Kidney (tissue), 14 donors: ENCODE results near the gene HNRNPC. TPM values are rescaled to one million over a fixed set of nuclear protein-coding genes. Genes with fewer than 3 reads are reported as not detected.
"Not testable (repeated sequence)": the region's sequence is repeated elsewhere in the genome, so short reads cannot be mapped to it uniquely, and the experiment has no call there.

Source experiments
- DNase-seq, 5 donors: peaks; one replicate each; pipeline ENCODE4 v3.0.0-alpha.2; 2013 to 2020
- FAIRE-seq: peaks from 2 replicates; lab custom pipeline; 2012; peaks lifted over from hg19 to GRCh38; lab: Jason Lieb, UNC
- H3K27ac ChIP-seq, 2 donors: one replicate each; pipeline ENCODE4 v1.7.0; 2013; ENCODE audit warnings: low read depth in 2 of 2, low read length in 2 of 2, inconsistent platforms in 1 of 2
- H3K27me3 ChIP-seq: one replicate; pipeline ENCODE4 v1.7.1; 2013; ENCODE audit warnings: low read length, inconsistent platforms; ENCODE audit not compliant: control insufficient read depth, insufficient read depth
- H3K36me3 ChIP-seq, 3 donors: one replicate each; pipeline versions ENCODE4 v1.7.0 to v1.7.1; 2013; ENCODE audit warnings: low read length in 3 of 3, control low read depth in 1 of 3, inconsistent platforms in 1 of 3; ENCODE audit not compliant: insufficient read depth in 3 of 3, control insufficient read depth in 2 of 3
- H3K4me1 ChIP-seq, 3 donors: one replicate each; pipeline versions ENCODE4 v1.7.0 to v1.7.1; 2013; ENCODE audit warnings: low read length in 3 of 3, inconsistent platforms in 1 of 3, low read depth in 1 of 3; ENCODE audit not compliant: control insufficient read depth in 2 of 3, insufficient read depth in 2 of 3
- H3K4me3 ChIP-seq, 3 donors: one replicate each; pipeline versions ENCODE4 v1.7.0 to v1.8.1; 2013; ENCODE audit warnings: low read length in 3 of 3, control low read depth in 1 of 3, inconsistent platforms in 1 of 3
- H3K9ac ChIP-seq, 3 donors: one replicate each; pipeline versions ENCODE4 v1.7.0 to v1.7.1; 2013; ENCODE audit warnings: low read length in 3 of 3, control low read depth in 1 of 3, inconsistent platforms in 1 of 3
- H3K9me3 ChIP-seq, 3 donors: one replicate each; pipeline versions ENCODE4 v1.7.0 to v1.7.1; 2013; ENCODE audit warnings: low read length in 3 of 3, control low read depth in 1 of 3, inconsistent platforms in 1 of 3; ENCODE audit not compliant: control insufficient read depth in 2 of 3, insufficient read depth in 1 of 3
- intact Hi-C: fragments of 100-400 bp; cut with DNase I; formaldehyde crosslinking; loops from one replicate; pipeline ENCODE4 v1.11.1; 2022
- polyA plus RNA-seq: library from polyadenylated mRNA; stranded (reverse); fragments of 350-450 nt; fragmentation: Illumina TruSeq; extraction: RNeasy Lipid Tissue Mini Kit (QIAGEN cat#74804); gene quantifications from one replicate; pipeline ENCODE4 v1.2.3, GENCODE V29; 2014; ENCODE audit warnings: low read depth, low replicate concordance; ENCODE audit not compliant: insufficient read depth
- total RNA-seq: library from RNA; stranded (reverse); fragmentation: NEBNext Ultra II Directional; extraction: Animal tissue kit (Norgen Biotek cat#: 25700); gene quantifications from one replicate; pipeline ENCODE4 v1.2.1, GENCODE V29; 2021
- TF ChIP-seq, protein P1 (sequence below): IDR thresholded peaks from 3 replicates; pipeline ENCODE4 v1.5.1; 2012; ENCODE audit warnings: mild to moderate bottlenecking, moderate library complexity, borderline replicate concordance; ENCODE audit not compliant: insufficient read depth; ENCODE audit errors: extremely low read depth
- donor health status: control.
- donor health status: control.
- donor health status: control.
- donor health status: control.
- donor health status: control.
- donor health status: DM: yes; HTN: yes; CAD: no.
- donor health status: Normal renal cell carcinoma (clear cell type).

Gene HNRNPC
- total and polyA plus RNA-seq, 2 donors from 2014 or later = 398 to 462 TPM

DNA sequence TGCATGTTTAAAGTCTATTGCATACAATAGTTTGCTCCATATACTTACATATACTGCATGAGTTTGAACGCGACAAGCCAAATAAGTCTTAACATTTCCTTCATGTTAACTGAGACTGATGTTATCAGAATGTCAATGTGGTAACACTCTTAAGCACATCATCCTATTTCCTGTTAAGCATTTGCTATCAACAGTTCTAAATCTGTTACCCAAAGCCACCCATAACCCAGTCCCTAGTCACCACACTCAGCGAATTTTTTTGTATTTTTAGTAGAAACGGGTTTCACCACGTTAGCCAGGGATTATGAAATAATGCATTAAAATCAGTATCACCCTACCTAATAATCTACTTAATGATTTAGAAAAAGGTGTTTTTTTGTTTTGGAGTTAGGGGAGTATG is 39.4 kb downstream of the HNRNPC start:
- intact Hi-C loops = no loop called here
- H3K4me1 ChIP-seq = peaks cover 0 to 16% (median 13%) of the 10 kb centered on the region in 3 donors
- no peak for FAIRE-seq

DNA sequence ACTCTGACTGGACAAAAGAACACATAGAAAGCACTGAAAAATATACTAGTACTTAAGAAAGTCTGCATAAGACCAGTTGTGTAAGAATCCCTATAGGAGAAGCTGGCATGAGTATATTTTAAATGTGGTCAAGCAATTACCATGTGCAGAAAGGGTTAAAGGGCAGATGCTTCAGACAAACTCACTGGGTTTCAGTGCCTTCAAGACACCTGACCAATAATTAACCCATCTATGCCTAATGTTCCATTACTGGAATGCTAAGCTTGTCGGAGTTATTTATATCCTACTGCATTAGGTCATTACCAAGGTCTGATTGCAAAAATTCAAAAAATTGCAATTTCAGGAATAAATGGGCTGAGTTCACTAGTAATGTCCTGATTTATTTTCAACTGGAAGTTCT is 41.3 kb downstream of the HNRNPC start:
- H3K27ac ChIP-seq = no peak overlapping the region
- no peak overlapping the region for H3K4me3 ChIP-seq
- intact Hi-C loops = no loop called here
- no peaks in the 10 kb centered on the region for H3K9me3 ChIP-seq
- FAIRE-seq (no peak), DNase-seq (peak in 2 of 5 donors; percentile 46 to 66)
- no peaks in the 10 kb centered on the region for H3K27me3 ChIP-seq
- H3K9ac ChIP-seq = no peak overlapping the region
- peaks cover 23 to 64% (median 23%) of the 10 kb centered on the region in 3 donors for H3K36me3 ChIP-seq
- TF ChIP-seq, protein P1, sequence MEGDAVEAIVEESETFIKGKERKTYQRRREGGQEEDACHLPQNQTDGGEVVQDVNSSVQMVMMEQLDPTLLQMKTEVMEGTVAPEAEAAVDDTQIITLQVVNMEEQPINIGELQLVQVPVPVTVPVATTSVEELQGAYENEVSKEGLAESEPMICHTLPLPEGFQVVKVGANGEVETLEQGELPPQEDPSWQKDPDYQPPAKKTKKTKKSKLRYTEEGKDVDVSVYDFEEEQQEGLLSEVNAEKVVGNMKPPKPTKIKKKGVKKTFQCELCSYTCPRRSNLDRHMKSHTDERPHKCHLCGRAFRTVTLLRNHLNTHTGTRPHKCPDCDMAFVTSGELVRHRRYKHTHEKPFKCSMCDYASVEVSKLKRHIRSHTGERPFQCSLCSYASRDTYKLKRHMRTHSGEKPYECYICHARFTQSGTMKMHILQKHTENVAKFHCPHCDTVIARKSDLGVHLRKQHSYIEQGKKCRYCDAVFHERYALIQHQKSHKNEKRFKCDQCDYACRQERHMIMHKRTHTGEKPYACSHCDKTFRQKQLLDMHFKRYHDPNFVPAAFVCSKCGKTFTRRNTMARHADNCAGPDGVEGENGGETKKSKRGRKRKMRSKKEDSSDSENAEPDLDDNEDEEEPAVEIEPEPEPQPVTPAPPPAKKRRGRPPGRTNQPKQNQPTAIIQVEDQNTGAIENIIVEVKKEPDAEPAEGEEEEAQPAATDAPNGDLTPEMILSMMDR = no peak
- H3K4me1 ChIP-seq = peaks cover 0 to 14% (median 11%) of the 10 kb centered on the region in 3 donors

More for the DNA sequence above, 39.4 kb downstream of the HNRNPC start:
- no peaks in the 10 kb centered on the region for H3K9me3 ChIP-seq
- H3K36me3 ChIP-seq = peaks cover 25 to 66% (median 26%) of the 10 kb centered on the region in 3 donors
- H3K27me3 ChIP-seq = no peaks in the 10 kb centered on the region
- DNase-seq = no peak
- no peak overlapping the region for H3K4me3 ChIP-seq
- TF ChIP-seq, protein P1 = no peak
- H3K9ac ChIP-seq = no peak overlapping the region
- no peak overlapping the region for H3K27ac ChIP-seq

DNA sequence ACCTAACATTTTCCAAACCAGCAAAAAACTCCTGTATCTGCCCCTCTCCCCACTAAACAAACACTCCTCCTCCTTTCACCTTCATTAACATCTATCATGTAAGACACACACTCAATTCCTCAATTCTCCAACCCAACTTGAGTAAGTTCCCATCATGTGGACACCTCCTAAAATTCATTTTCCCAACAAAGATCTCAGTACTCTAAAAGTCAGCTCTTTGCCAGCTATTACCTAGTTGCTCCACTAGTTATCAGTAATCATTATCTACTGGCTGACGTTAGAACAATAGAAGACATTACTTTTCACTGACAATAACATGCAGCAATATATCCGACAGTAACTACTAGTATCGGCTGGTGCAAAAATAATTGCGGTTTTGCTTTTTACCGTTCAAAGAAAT is 42.1 kb downstream of the HNRNPC start:
- FAIRE-seq (no peak), DNase-seq (no peak)
- intact Hi-C loops = no loop called here
- Histone ChIP-seq H3K36me3 (peaks cover 24 to 59% (median 24%) of the 10 kb centered on the region in 3 donors), H3K4me3 (no peak overlapping the region), H3K9ac (no peak overlapping the region), H3K27me3 (no peaks in the 10 kb centered on the region), H3K27ac (no peak overlapping the region), H3K4me1 (peaks cover 0 to 14% (median 11%) of the 10 kb centered on the region in 3 donors), H3K9me3 (no peaks in the 10 kb centered on the region)
- TF ChIP-seq, protein P1 = no peak

DNA sequence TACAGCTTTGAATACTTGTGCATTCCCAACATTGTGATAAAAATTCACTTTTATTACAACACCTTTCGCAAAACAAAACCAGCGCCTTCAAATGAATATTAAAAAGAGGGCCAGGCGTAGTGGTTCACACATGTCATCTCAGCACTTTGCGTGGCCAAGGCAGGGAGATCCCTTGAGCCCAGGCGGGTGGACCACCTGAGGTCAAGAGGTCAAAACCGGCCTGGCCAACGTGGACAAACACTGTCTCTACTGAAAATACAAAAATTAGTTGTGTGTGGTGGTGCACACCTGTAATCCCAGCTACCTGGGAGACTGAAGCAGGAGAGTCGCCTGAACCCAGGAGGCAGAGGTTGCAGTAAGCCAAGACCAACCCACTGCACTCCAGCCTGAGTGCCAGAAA is 42.8 kb downstream of the HNRNPC start:
- Histone ChIP-seq H3K27me3 (no peaks in the 10 kb centered on the region), H3K4me1 (peaks cover 0 to 12% (median 11%) of the 10 kb centered on the region in 3 donors), H3K27ac (no peak overlapping the region), H3K9ac (no peak overlapping the region), H3K4me3 (no peak overlapping the region), H3K36me3 (peaks cover 24 to 54% (median 24%) of the 10 kb centered on the region in 3 donors), H3K9me3 (no peaks in the 10 kb centered on the region)
- TF ChIP-seq, protein P1 = no peak
- FAIRE-seq (no peak), DNase-seq (no peak)
- intact Hi-C loops = no loop called here

DNA sequence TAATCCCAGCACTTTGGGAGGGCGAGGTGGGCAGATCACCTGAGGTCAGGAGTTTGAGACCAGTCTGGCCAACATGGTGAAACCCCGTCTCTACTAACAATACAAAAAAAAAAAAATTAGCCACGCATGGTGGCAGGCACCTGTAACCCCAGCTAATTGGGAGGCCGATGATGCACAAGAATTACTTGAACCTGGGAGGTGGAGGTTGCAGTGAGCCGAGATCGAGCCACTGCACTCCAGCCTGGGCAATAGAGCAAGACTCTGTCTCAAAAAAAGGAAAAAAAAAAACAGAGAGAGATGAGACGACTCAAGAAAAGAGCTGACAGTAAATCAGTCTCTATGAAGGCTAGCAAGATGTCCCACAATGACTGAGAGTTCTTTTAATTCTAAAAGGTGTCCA is 44.1 kb downstream of the HNRNPC start:
- H3K27ac ChIP-seq, FAIRE-seq, H3K4me1 ChIP-seq, H3K4me3 ChIP-seq, intact Hi-C loops, H3K9me3 ChIP-seq, H3K9ac ChIP-seq, H3K27me3 ChIP-seq, DNase-seq: not testable (repeated sequence)
- peaks cover 21 to 46% (median 22%) of the 10 kb centered on the region in 3 donors for H3K36me3 ChIP-seq
